ENCODE results near the gene TMEM184B. TPM values are rescaled to one million over a fixed set of nuclear protein-coding genes. Genes with fewer than 3 reads are reported as not detected.
A peak's percentile ranks its signal among the peaks of the same experiment; 100 is the strongest.

TMEM184B gene
- polyA plus RNA-seq, 2 of the 4 experiments (the other 2 are of a cell fraction) = 22.2 to 36.8 TPM

- Histone ChIP-seq H3K4me3 (peak overlapping the region; percentile 67), H3K4me1 (peaks cover 12% of the 10 kb centered on the region; the same call in 1 of the 3 replicates), H3K9me3 (no peaks in the 10 kb centered on the region), H3K4me2 (peak overlapping the region; percentile 100), H3K27ac (peak overlapping the region; percentile 85 to 96)
- 15% methylated on average over 16 of the region's 19 CpGs for WGBS (ENCODE audit: missing lambda C conversion rate)
- POLR2A ChIA-PET = interaction anchor here (0.6 kb wide), 1 partner anchor 18 kb away, joined by 3 read pairs; no protein-coding TSS in a partner anchor
- no peak for FAIRE-seq
- DNase-seq (ENCODE audit: low read depth in 1 of 2, low spot score in 1 of 2) = peak in 1 of 2 experiments; percentile 47
- TF ChIP-seq PHF8 (IDR thresholded peaks at IDR 0.05; ENCODE audit: borderline replicate concordance, low read depth) = no peak
- TF ChIP-seq CTCF (IDR thresholded peaks at IDR 0.05) = no peak
- no peak for TF ChIP-seq NPAS2 (CRISPR knock-in tag; IDR thresholded peaks at IDR 0.05; ENCODE audit: borderline replicate concordance)
- no peak for TF ChIP-seq KDM1A (IDR thresholded peaks at IDR 0.05; ENCODE audit: low read depth)
- no peak for TF ChIP-seq JUN (IDR thresholded peaks at IDR 0.05)
- TF ChIP-seq RNF2 (IDR thresholded peaks at IDR 0.05; ENCODE audit: borderline replicate concordance, low read depth) = no peak
- no peak for TF ChIP-seq PBX3 (IDR thresholded peaks at IDR 0.05)
- TF ChIP-seq BCL3 (IDR thresholded peaks at IDR 0.05) = no peak
- no peak for TF ChIP-seq RCOR1 (IDR thresholded peaks at IDR 0.05; ENCODE audit: low read depth, low read length)
- TF ChIP-seq GATA3 (IDR thresholded peaks at IDR 0.05; ENCODE audit: borderline replicate concordance) = no peak
- TF ChIP-seq ZC3H11A (IDR thresholded peaks at IDR 0.05) = no peak
- TF ChIP-seq NFE2L2 (conservative IDR thresholded peaks at IDR 0.05; ENCODE audit: low read length) = no peak
- TF ChIP-seq ELK1 (IDR thresholded peaks at IDR 0.05; ENCODE audit: low read depth, low read length) = no peak
- ATAC-seq = peak; percentile 22 to 53; a peak in 4 of 6 replicates
- CTCF ChIA-PET = interaction anchor here (0.7 to 1.7 kb wide), 4 partner anchors 10 to 89 kb away, joined by 3 to 4 read pairs (median 3); no protein-coding TSS in a partner anchor
Observed at GRCh38 chr22:38203090-38203810, 69.6 kb downstream of the TMEM184B start.

- peak overlapping the region; percentile 67 for H3K4me3 ChIP-seq
- WGBS (ENCODE audit: missing lambda C conversion rate) = 1% methylated on average over 15 of the region's 74 CpGs
- ATAC-seq (peak; percentile 55 to 66), DNase-seq (ENCODE audit: low read depth in 1 of 2, low spot score in 1 of 2) (peak in 1 of 2 experiments; percentile 60), FAIRE-seq (no peak)
- ChIA-PET POLR2A (interaction anchor here (1.0 to 2.1 kb wide), 2 partner anchors 21 to 35 kb away, joined by 3 to 14 read pairs; partner anchors contain the start of gene PLA2G6), CTCF (interaction anchor here (0.8 to 1.7 kb wide), 5 partner anchors 11 to 104 kb away, joined by 3 to 4 read pairs (median 3); no protein-coding TSS in a partner anchor)
- H3K27ac ChIP-seq = peak overlapping the region; percentile 85 to 96
- H3K4me1 ChIP-seq = peaks cover 12% of the 10 kb centered on the region; the same call in 1 of the 3 replicates
- peak overlapping the region; percentile 100 for H3K4me2 ChIP-seq
- no peaks in the 10 kb centered on the region for H3K9me3 ChIP-seq
- TF ChIP-seq CBX2 (IDR thresholded peaks at IDR 0.05; ENCODE audit: borderline replicate concordance, low read depth) (no peak), EP300 (IDR thresholded peaks at IDR 0.05) (no peak), PBX3 (IDR thresholded peaks at IDR 0.05) (no peak), CHD2 (IDR thresholded peaks at IDR 0.05; ENCODE audit: low read length, partially characterized antibody) (no peak), MAX (IDR thresholded peaks at IDR 0.05) (peak; percentile 54), USF2 (IDR thresholded peaks at IDR 0.05) (peak; percentile 77), CTCF (IDR thresholded peaks at IDR 0.05) (no peak; the same call in 2 of the 3 replicates), ZC3H11A (IDR thresholded peaks at IDR 0.05) (no peak), CEBPB (IDR thresholded peaks at IDR 0.05) (no peak), RCOR1 (IDR thresholded peaks at IDR 0.05; ENCODE audit: low read depth, low read length) (no peak), GATA3 (IDR thresholded peaks at IDR 0.05; ENCODE audit: borderline replicate concordance) (no peak), RARB (CRISPR knock-in tag; IDR thresholded peaks at IDR 0.05) (no peak), ESRRA (IDR thresholded peaks at IDR 0.05; ENCODE audit: borderline replicate concordance, low read length) (no peak)
Observed at GRCh38 chr22:38202437-38203089, 70.2 kb downstream of the TMEM184B start.
